ENCODE results near the gene KANK3. TPM values are rescaled to one million over a fixed set of nuclear protein-coding genes. Genes with fewer than 3 reads are reported as not detected.

The KANK3 gene
- total RNA-seq, 4 donors from 2014 or later: 4.1 to 36.6 (median 24.8) TPM

DNA sequence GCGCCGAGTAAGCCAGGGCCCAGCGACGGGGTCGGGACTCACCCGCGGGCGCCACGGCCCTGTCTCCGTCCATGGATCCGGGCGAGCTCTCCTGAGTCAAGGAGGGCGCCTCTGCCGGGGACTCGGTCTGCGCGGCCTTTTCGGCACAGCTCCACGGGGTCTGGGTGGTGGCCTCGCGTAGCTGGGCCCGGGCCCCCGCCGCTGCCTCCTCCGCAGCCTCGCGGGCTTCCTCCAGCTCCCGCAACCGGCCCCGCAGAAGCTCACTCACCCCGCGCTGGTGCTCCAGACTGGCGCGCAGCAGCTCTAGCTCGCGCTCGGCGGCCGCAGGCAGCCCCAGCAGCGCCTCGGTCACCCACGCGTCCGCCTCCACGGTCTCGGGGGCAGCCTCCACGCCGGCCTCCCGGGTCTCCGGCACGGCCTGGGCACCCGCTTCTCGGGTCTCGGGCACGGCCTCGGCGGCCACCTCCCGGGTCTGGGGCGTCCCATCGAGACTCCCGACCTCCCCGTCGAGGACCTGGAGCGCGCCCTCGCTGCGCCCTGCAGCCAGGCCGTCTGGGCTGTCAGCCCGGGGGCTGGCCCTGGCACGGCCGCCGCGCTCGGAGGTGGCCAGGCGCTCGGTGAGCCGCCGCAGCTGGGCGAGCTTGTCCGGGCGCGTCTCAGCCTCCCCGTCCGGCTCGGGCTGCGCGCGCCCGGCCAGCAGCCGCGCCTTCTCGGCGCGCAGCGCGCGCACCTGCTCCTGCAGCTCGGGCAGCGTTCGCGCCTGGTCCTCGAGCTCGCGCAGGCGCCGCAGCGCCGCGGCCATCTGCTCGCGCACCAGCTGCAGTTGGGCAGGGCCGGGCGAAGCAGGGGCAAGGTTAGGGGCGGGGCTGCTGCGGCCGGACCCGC lies 8.4 kb downstream of the KANK3 start:
- H3K9me3 ChIP-seq: no peaks in the 10 kb centered on the region
- H3K4me3 ChIP-seq: no peak overlapping the region
- H3K4me1 ChIP-seq: peaks cover 0 to 16% of the 10 kb centered on the region in 2 donors
- no peak overlapping the region for H3K27ac ChIP-seq
- TF ChIP-seq CTCF (IDR thresholded peaks at IDR 0.05) (no peak), POLR2A (IDR thresholded peaks at IDR 0.05) (no peak)
- H3K27me3 ChIP-seq: peaks cover 0 to 14% of the 10 kb centered on the region in 2 donors
- no peak for DNase-seq
- no peaks in the 10 kb centered on the region for H3K36me3 ChIP-seq
- intact Hi-C loops (cut with DNase I; ENCODE audit: low total_unique reads): no loop called here

GRCh38 chr19:8333767-8334457 lies 9.2 kb downstream of the KANK3 start:
- H3K9me3 ChIP-seq: no peaks in the 10 kb centered on the region
- no peaks in the 10 kb centered on the region for H3K36me3 ChIP-seq
- intact Hi-C loops (cut with DNase I; ENCODE audit: low total_unique reads): no loop called here
- no peak for DNase-seq
- peaks cover 0 to 14% of the 10 kb centered on the region in 2 donors for H3K27me3 ChIP-seq
- H3K27ac ChIP-seq: no peak overlapping the region
- TF ChIP-seq POLR2A (IDR thresholded peaks at IDR 0.05) (no peak), CTCF (IDR thresholded peaks at IDR 0.05) (no peak)
- no peak overlapping the region for H3K4me3 ChIP-seq
- H3K4me1 ChIP-seq: peaks cover 0 to 16% of the 10 kb centered on the region in 2 donors

DNA sequence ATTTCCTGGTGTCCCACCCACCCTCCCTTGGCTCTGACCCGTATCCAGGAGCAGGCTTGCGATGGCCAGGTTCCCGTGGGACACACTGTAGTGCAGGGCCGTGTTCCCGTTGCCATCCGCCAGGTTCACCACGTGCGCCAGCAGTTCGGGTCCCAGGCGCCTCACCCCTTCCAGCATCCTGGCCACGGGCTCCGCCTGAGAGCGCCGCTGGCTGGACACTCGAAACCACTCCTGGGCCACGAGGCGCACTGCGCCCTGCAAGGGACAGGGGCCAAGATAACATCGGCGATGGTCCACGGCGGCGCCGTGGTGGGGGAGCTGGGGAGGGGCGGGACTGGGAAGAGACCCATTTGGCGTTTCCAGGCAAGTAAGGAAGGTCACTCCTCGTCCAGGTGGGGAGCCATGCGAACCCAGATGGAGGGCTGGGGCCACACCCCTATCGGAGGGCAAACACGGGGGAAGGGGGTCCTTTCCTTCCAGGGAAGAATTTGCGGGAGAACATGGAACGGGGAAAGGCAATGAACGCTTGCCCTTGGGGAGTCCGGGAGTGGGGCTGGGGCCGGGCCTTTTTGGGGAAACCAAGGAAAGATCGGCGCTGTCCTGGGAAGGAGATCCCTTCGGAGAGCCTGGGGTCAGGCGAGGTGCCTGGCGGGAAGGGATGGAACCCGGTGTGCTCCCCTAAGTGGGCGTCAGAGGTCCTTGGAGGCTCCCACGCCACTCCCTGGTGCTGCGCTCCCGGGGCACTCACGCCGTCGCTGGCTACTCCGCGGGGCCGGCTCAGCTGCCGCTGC lies 9.9 kb downstream of the KANK3 start:
- Histone ChIP-seq H3K27ac (no peak overlapping the region), H3K9me3 (no peaks in the 10 kb centered on the region), H3K27me3 (peaks cover 0 to 14% of the 10 kb centered on the region in 2 donors), H3K4me3 (no peak overlapping the region), H3K4me1 (peaks cover 0 to 16% of the 10 kb centered on the region in 2 donors), H3K36me3 (no peaks in the 10 kb centered on the region)
- no peak for DNase-seq
- TF ChIP-seq CTCF (IDR thresholded peaks at IDR 0.05) (no peak), POLR2A (IDR thresholded peaks at IDR 0.05) (no peak)
- intact Hi-C loops (cut with DNase I; ENCODE audit: low total_unique reads): no loop called here

DNA sequence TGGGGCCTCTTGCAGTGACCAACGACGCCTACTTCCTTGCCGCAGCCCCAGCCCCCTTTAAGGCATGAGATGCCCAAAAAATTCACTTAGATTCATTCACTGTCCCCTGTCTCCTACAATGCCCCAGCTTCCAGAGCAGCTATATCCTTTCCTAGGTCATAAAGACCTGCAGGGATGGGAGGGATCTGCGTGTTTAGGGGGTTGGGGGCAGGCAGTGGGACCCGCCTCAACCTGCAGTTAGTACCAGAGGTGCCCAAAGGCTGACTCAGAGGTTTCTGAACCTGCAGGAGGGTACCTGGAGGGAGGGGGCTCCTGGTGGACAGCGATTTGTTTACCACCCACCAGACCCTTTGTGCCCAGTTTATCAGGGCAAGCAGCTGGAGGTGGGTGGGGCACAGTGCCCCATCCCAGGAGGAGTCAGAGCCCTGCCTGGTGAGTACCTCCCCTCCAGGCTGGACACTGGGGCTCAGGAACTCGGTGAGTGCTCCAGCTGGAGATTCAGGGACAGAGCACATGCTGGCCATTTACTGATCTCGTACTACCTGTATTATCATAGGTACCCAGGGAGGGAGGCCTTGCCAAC lies 11.7 kb downstream of the KANK3 start:
- H3K36me3 ChIP-seq: no peaks in the 10 kb centered on the region
- no peak overlapping the region for H3K27ac ChIP-seq
- peaks cover 0 to 16% of the 10 kb centered on the region in 2 donors for H3K4me1 ChIP-seq
- no peaks in the 10 kb centered on the region for H3K9me3 ChIP-seq
- no peak for DNase-seq
- intact Hi-C loops (cut with DNase I; ENCODE audit: low total_unique reads): no loop called here
- TF ChIP-seq CTCF (IDR thresholded peaks at IDR 0.05) (no peak), POLR2A (IDR thresholded peaks at IDR 0.05) (no peak)
- peaks cover 0 to 14% of the 10 kb centered on the region in 2 donors for H3K27me3 ChIP-seq
- H3K4me3 ChIP-seq: no peak overlapping the region

Measured in uterus (tissue), 4 donors.